Measurements from ENCODE around the gene ASXL2. TPM values are rescaled to one million over a fixed set of nuclear protein-coding genes. Genes with fewer than 3 reads are reported as not detected.

ASXL2 gene
- total RNA-seq, 2 experiments from 2014 or later = 56.1 to 62.0 TPM

DNA sequence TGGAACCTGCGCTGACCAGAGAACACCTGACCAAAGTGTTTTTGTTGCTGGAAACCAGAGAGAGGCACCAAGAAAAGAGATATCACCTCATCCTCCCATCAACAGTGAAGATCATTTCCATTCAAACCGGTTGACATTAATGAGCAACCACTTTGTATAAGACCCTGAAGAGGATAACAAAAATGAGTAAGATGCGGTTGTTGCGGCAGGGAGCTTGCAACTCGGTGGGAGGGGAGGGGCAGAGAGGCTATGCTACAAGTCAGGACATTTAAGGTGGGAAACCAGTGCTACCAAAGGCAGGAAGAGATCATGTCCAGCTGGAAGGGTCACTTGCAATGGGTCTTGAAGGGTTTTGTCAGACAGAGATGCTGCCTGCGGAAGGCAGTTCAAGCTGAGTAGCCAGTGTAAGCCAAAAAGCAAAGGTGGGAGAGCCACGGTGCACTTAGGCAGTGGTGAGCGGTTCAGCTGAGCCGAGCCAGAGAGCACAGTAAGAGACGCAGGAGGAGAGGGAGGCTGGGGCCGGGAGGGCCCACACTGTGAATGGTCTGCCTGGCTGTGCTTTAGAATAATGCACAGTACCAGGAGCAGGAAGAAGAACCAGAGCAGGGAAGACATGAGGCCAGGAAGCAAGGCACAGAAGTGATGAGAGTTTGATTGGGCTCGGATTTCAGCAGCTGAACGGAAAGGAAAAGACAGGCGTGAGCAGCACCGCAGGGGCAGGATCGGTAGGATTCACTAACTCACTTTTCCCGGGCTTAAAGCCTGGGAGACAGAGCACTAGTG, 180.5 kb downstream of the ASXL2 start:
- H3K36me3 Mint-ChIP-seq = no peaks in the 10 kb centered on the region
- ATAC-seq = peak; percentile 42
- H3K4me3 Mint-ChIP-seq = no peak overlapping the region
- H3K27me3 Mint-ChIP-seq = peaks cover 2% of the 10 kb centered on the region
- CTCF ChIA-PET = interaction anchor here (0.7 to 5.7 kb wide), 2 partner anchors 10 to 91 kb away, joined by 3 to 66 read pairs; no protein-coding TSS in a partner anchor
- peak; percentile 58 for DNase-seq
- no peak overlapping the region for H3K27ac Mint-ChIP-seq
- no peaks in the 10 kb centered on the region for H3K9me3 Mint-ChIP-seq (ENCODE audit: low read depth)
- H3K4me1 Mint-ChIP-seq = peaks cover 4% of the 10 kb centered on the region

DNA sequence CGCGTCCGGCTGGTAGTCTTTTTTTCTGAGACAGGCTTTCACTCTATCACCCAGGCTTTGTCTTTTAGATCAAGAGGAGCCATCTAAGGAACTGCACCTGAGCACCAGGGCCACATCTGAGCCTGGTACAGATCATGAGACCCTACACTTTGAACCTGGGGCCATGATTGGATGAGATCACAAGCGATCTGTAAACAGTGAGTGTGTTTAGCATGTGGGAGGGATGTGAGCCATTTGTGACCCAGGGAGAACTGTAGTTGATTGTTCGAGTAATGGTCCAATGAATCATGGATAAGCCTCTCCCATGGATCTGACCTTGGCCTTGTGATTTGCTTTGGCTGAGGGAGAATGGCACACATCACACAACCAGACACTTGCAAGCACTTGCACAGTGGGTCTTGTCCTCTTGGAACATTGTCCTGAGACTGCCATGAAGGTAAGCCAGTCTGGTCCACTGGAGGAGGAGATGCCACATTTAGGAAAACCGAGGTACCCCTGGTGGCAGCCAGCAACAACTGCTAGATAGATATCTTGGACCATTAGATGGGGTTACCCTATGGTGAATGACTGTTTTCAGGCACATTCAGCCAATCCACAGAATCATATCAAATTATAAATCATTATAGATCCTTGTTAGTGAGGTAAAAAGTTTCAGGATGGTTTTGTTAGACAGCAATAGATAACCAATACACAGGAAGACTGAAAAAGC, 185.4 kb downstream of the ASXL2 start:
- H3K27ac Mint-ChIP-seq = no peak overlapping the region
- H3K4me1 Mint-ChIP-seq = no peaks in the 10 kb centered on the region
- no peaks in the 10 kb centered on the region for H3K9me3 Mint-ChIP-seq (ENCODE audit: low read depth)
- no peak for ATAC-seq
- peaks cover 2% of the 10 kb centered on the region for H3K27me3 Mint-ChIP-seq
- CTCF ChIA-PET = interaction anchor here (0.7 kb wide), 2 partner anchors 86 to 422 kb away, joined by 3 to 4 read pairs; no protein-coding TSS in a partner anchor
- DNase-seq = no peak
- H3K36me3 Mint-ChIP-seq = no peaks in the 10 kb centered on the region
- no peak overlapping the region for H3K4me3 Mint-ChIP-seq

DNA sequence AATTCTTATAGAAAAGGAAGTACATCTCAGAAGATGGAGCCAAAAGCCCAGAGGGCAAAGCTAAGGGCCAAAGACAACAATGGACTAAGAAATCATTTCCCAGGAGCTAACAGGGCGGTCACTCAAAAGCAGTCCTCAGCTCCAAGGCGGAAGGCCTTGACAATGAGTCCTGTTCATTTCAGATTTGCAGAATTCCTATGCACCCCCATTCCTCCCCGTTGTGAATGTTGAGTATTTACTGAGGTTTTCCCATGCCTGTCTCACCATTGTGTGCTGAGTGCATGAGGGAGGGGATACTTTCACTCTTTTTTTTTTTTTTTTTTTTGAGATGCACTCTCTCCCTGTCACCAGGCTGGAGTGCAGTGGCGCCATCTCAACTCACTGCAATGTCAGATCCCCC, 186.1 kb downstream of the ASXL2 start:
- Mint-ChIP-seq H3K27ac (no peak overlapping the region), H3K4me3 (no peak overlapping the region), H3K36me3 (no peaks in the 10 kb centered on the region), H3K9me3 (ENCODE audit: low read depth) (no peaks in the 10 kb centered on the region), H3K27me3 (peaks cover 2% of the 10 kb centered on the region), H3K4me1 (no peaks in the 10 kb centered on the region)
- no peak for ATAC-seq
- no peak for DNase-seq
- CTCF ChIA-PET = interaction anchor here (0.7 to 1.9 kb wide), 4 partner anchors 9 to 423 kb away, joined by 3 to 13 read pairs (median 4); no protein-coding TSS in a partner anchor

DNA sequence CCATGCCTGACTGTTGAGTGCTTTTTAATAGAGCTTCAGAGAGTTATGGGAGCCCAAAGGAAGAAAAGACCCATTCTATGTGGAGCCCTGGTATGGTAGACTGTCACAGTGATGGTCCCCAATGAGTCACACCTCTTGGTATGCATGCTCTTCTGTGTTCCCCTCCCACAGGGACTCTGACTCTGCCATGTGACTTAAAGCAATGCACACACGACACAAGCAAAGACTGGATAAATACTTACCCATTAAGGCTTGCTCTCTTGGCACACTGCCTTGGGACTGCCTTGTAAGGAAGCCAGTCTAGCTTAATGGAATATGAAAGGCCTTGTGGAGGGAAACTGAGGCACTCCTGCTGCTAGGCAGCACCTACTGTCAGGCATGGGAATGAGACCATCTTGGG, 188.2 kb downstream of the ASXL2 start:
- CTCF ChIA-PET = no interaction called here
- DNase-seq (no peak), ATAC-seq (no peak)
- Mint-ChIP-seq H3K36me3 (no peaks in the 10 kb centered on the region), H3K27me3 (no peaks in the 10 kb centered on the region), H3K4me3 (no peak overlapping the region), H3K4me1 (no peaks in the 10 kb centered on the region), H3K27ac (no peak overlapping the region), H3K9me3 (ENCODE audit: low read depth) (no peaks in the 10 kb centered on the region)

DNA sequence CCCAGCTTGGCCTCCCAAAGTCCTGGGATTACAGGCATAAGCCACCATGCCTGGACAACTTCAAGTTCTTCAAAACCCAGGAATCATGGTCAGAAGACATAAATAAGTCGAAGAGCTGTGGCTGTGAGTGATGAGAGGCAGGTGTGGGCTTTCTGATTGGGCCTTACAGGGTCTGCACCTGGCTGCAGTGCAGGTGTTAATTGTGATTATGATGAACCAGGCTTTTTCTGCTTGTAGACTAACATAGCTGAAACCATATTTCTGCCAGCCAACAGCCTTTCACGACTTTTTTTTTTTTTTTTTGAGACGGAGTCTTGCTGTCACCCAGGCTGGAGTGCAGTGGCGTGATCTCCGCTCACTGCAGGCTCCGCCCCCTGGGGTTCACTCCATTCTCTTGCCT, 190.1 kb downstream of the ASXL2 start:
- no peaks in the 10 kb centered on the region for H3K9me3 Mint-ChIP-seq (ENCODE audit: low read depth)
- H3K27me3 Mint-ChIP-seq = peaks cover 10% of the 10 kb centered on the region
- CTCF ChIA-PET = no interaction called here
- H3K36me3 Mint-ChIP-seq = no peaks in the 10 kb centered on the region
- no peak for DNase-seq
- H3K4me3 Mint-ChIP-seq = no peak overlapping the region
- H3K27ac Mint-ChIP-seq = no peak overlapping the region
- H3K4me1 Mint-ChIP-seq = no peaks in the 10 kb centered on the region
- ATAC-seq = no peak

DNA sequence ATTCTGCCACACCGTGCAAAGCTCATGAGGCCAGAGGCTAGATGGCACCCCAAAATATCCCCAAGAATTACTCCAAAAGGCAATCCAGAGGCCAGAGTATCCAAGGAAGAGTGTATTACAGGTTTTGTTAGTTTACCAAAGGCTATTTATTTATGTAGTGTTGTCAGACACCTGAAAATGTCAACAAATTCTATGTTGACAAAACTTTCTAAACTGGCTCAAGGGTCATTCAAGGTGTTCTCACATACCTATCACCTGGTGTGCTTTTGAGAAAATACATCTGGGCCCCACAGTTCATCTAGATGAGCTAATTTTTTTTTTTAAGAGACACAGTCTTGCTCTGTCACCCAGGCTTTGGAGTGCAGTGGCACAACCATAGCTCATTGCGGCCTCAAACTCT, 192.5 kb downstream of the ASXL2 start:
- Mint-ChIP-seq H3K9me3 (ENCODE audit: low read depth) (no peaks in the 10 kb centered on the region), H3K4me1 (no peaks in the 10 kb centered on the region)
- ATAC-seq = no peak

DNA sequence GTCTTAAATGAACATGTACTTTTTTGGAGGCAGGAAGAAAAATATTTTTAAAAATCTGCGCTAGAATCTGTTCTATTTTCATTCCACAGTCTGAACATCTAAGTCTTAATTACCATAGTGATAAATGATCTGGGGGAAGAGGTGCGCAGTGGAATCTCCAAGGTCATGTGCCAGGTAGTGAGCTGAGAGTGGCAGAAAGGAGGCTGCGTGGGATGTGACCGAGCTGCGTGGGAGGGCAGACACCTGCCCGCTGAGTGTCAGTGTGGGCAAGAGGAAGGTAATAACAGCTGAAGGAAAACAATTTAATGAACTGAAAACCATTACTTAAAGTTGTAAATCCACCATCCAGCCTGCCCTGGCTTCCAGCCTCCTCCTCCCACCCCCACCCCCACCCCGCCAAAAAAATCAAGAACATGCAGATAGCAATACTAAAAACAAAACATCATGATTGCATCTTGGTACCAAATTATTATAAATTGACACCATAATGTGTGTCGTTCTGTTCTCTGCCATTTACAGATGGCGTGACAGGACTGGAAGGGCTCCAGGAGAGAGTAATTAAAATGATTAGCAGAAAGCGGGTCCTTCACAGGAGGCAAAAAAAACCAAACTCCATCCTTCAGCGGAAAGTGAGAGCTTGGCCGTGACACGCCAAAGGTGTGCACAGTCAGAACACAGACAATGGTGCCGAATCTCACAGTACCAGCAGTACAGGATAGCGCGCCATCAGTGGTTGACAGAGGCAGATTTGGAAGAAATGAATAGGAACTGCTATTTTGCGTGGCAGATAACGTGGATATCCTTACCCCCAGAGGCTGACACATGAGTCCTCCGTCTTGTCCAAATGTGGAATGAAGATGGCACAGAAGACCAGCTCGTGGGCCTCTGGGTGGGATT, 193.5 kb downstream of the ASXL2 start:
- Mint-ChIP-seq H3K27ac (no peak overlapping the region), H3K36me3 (no peaks in the 10 kb centered on the region), H3K27me3 (peaks cover 17% of the 10 kb centered on the region), H3K4me1 (no peaks in the 10 kb centered on the region), H3K9me3 (ENCODE audit: low read depth) (no peaks in the 10 kb centered on the region), H3K4me3 (no peak overlapping the region)
- no peak for ATAC-seq
- no peak for DNase-seq
- CTCF ChIA-PET = interaction anchor here (1.1 kb wide), 1 partner anchor 8 kb away, joined by 3 read pairs; no protein-coding TSS in a partner anchor

More for the DNA sequence above, 192.5 kb downstream of the ASXL2 start:
- no peak overlapping the region for H3K4me3 Mint-ChIP-seq
- peaks cover 17% of the 10 kb centered on the region for H3K27me3 Mint-ChIP-seq
- no peak for DNase-seq
- H3K27ac Mint-ChIP-seq = no peak overlapping the region
- CTCF ChIA-PET = interaction anchor here (1.1 kb wide), 1 partner anchor 9 kb away, joined by 3 read pairs; no protein-coding TSS in a partner anchor
- no peaks in the 10 kb centered on the region for H3K36me3 Mint-ChIP-seq

Other genes with a start within 250 kb of the ASXL2 start
- 10 to 100 TPM; 23.7 to 49.8 TPM for gene DTNB, start 204.9 kb downstream of the ASXL2 start, total RNA-seq
- gene KIF3C, start 104.0 kb upstream of the ASXL2 start, total RNA-seq = 10 to 100 TPM; 12.4 to 15.4 TPM
- gene RAB10, start 155.6 kb upstream of the ASXL2 start, total RNA-seq = 100 to 1,000 TPM; 121 to 128 TPM